Ovary (tissue), 3 donors: ENCODE results near the gene LIPC.

ENCODE experiments used
- POLR2A ChIP-seq: fragments of 450-650 bp; IDR thresholded peaks from one replicate; pipeline ENCODE4 v1.6.1; 2017; ENCODE audit warnings: antibody characterized with exemption, mild to moderate bottlenecking, moderate library complexity
- TF ChIP-seq, protein P1 (sequence below), 3 donors: fragments of 450-650 bp in 2 of 3; fragments of 200-600 bp in 1 of 3; IDR thresholded peaks; one replicate each; pipeline versions ENCODE4 v1.5.1 to v1.8.0; 2016 to 2022; ENCODE audit warnings: antibody characterized with exemption in 3 of 3, mild to moderate bottlenecking in 1 of 3
- donor health status: DM: no; HTN: no; CAD: no.

DNA sequence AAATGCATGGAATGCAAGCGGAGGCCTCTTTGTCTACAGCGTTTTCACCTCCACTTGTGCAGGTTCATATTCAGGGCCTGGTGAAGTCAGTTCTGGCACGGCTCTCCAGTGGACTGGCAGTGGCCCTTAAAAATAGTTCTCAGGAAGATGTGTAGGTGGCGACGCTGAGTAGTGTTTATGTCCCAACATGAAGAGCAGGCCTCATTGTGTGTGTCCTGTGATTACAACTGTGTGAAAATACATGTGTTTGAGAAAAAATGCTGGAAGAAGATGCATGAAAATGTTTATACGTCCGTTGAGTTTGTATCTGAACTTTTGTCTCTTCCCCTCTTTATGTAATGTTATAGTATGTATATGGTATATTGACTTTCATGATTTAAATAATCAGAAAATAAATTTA, 7.2 kb downstream of the LIPC start:
- TF ChIP-seq, protein P1, sequence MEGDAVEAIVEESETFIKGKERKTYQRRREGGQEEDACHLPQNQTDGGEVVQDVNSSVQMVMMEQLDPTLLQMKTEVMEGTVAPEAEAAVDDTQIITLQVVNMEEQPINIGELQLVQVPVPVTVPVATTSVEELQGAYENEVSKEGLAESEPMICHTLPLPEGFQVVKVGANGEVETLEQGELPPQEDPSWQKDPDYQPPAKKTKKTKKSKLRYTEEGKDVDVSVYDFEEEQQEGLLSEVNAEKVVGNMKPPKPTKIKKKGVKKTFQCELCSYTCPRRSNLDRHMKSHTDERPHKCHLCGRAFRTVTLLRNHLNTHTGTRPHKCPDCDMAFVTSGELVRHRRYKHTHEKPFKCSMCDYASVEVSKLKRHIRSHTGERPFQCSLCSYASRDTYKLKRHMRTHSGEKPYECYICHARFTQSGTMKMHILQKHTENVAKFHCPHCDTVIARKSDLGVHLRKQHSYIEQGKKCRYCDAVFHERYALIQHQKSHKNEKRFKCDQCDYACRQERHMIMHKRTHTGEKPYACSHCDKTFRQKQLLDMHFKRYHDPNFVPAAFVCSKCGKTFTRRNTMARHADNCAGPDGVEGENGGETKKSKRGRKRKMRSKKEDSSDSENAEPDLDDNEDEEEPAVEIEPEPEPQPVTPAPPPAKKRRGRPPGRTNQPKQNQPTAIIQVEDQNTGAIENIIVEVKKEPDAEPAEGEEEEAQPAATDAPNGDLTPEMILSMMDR (IDR thresholded peaks at IDR 0.05): no peak
- TF ChIP-seq POLR2A: no peak
